GM23338 (cell line): Measurements from ENCODE around the gene APBB1IP. TPM values are rescaled to one million over a fixed set of nuclear protein-coding genes. Genes with fewer than 3 reads are reported as not detected.

Experiments
- ATAC-seq: fragments of 200-7000 bp; cut with Tn5 transposase; 3 replicates; pipeline ENCODE4 v1.9.1; 2020
- DNase-seq: peaks from one replicate; pipeline ENCODE4 v3.0.0-alpha.2; 2015; ENCODE audit warnings: low spot score
- H2AFZ ChIP-seq: fragments of 200-600 bp; sonication (generic); 2 replicates; pipeline ENCODE4 v1.8.0; 2016; ENCODE audit warnings: antibody characterized with exemption, mild to moderate bottlenecking, moderate library complexity
- H3F3A ChIP-seq: fragments of 200-600 bp; sonication (generic); replicated peaks from 2 replicates; pipeline ENCODE4 v1.8.0; 2017; ENCODE audit warnings: antibody characterized with exemption, mixed run types, low read depth
- H3K27ac ChIP-seq: fragments of 200-600 bp; sonication (generic); 2 replicates; pipeline ENCODE4 v1.6.1; 2016; ENCODE audit warnings: low read depth
- H3K27me3 ChIP-seq: fragments of 200-600 bp; sonication (generic); 2 replicates; pipeline ENCODE4 v1.8.0; 2016; ENCODE audit warnings: mild to moderate bottlenecking, mixed run types, moderate library complexity; ENCODE audit not compliant: insufficient read depth
- H3K36me3 ChIP-seq: fragments of 200-600 bp; sonication (generic); 2 replicates; pipeline ENCODE4 v1.8.0; 2016; ENCODE audit warnings: mild to moderate bottlenecking; ENCODE audit not compliant: insufficient read depth
- H3K4me1 ChIP-seq: fragments of 200-600 bp; sonication (generic); 2 replicates; pipeline ENCODE4 v1.8.0; 2016; ENCODE audit warnings: mild to moderate bottlenecking, moderate library complexity; ENCODE audit not compliant: insufficient read depth
- H3K4me2 ChIP-seq: fragments of 200-600 bp; sonication (generic); 2 replicates; pipeline ENCODE4 v1.7.1; 2017; ENCODE audit warnings: mixed run types
- H3K4me3 ChIP-seq: fragments of 200-600 bp; sonication (generic); 2 replicates; pipeline ENCODE4 v1.6.1; 2016; ENCODE audit warnings: mixed run types
- H3K79me2 ChIP-seq: fragments of 200-600 bp; sonication (generic); replicated peaks from 2 replicates; pipeline ENCODE4 v1.8.0; 2017; ENCODE audit warnings: mild to moderate bottlenecking; ENCODE audit not compliant: insufficient read depth
- H3K9me2 ChIP-seq: fragments of 200-600 bp; sonication (generic); 2 replicates; pipeline ENCODE4 v1.8.0; 2017; ENCODE audit not compliant: insufficient read depth
- H4K20me1 ChIP-seq: fragments of 200-600 bp; sonication (generic); replicated peaks from 2 replicates; pipeline ENCODE4 v1.8.0; 2017; ENCODE audit warnings: mild to moderate bottlenecking; ENCODE audit not compliant: insufficient read depth
- H3K27ac Mint-ChIP-seq: 2 replicates; pipeline ENCODE4 v1.8.0; 2020; ENCODE audit warnings: inconsistent platforms, mild to moderate bottlenecking, moderate library complexity, mixed read lengths
- H3K27me3 Mint-ChIP-seq: 3 replicates; pipeline ENCODE4 v1.8.0; 2022; ENCODE audit warnings: low read depth, mild to moderate bottlenecking, moderate library complexity, mixed read lengths, inconsistent platforms; ENCODE audit not compliant: insufficient read depth, poor library complexity
- H3K36me3 Mint-ChIP-seq: 3 replicates; pipeline ENCODE4 v1.8.0; 2021; ENCODE audit warnings: low read depth, mild to moderate bottlenecking, inconsistent platforms, moderate library complexity, mixed read lengths
- H3K4me1 Mint-ChIP-seq: 3 replicates; pipeline ENCODE4 v1.8.0; 2020; ENCODE audit warnings: mild to moderate bottlenecking, inconsistent platforms, mixed read lengths
- H3K4me3 Mint-ChIP-seq: 3 replicates; pipeline ENCODE4 v1.8.0; 2021; ENCODE audit warnings: moderate library complexity, mild to moderate bottlenecking, inconsistent platforms, mixed read lengths
- H3K9me3 Mint-ChIP-seq: 3 replicates; pipeline ENCODE4 v1.8.0; 2020; ENCODE audit warnings: moderate library complexity, mild to moderate bottlenecking, inconsistent platforms, mixed read lengths
- EZH2 ChIP-seq: fragments of 200-600 bp; sonication (generic); IDR thresholded peaks from one replicate; pipeline ENCODE4 v1.8.0; 2017; ENCODE audit warnings: antibody characterized with exemption, mild to moderate bottlenecking, low read depth; ENCODE audit not compliant: unreplicated experiment
- EZH2phosphoT487 ChIP-seq: fragments of 200-600 bp; sonication (generic); IDR thresholded peaks from one replicate; pipeline ENCODE4 v1.8.1; 2018; ENCODE audit warnings: antibody characterized with exemption; ENCODE audit not compliant: unreplicated experiment
- JUNB ChIP-seq: IDR thresholded peaks from one replicate; pipeline ENCODE4 v1.6.1; 2016; ENCODE audit warnings: antibody characterized with exemption; ENCODE audit not compliant: unreplicated experiment
- NANOG ChIP-seq: IDR thresholded peaks from 2 replicates; pipeline ENCODE4 v1.6.1; 2016; ENCODE audit warnings: antibody characterized with exemption, borderline replicate concordance
- POLR2AphosphoS5 ChIP-seq: IDR thresholded peaks from 2 replicates; pipeline ENCODE4 v1.6.1; 2016; ENCODE audit warnings: antibody characterized with exemption, low read depth
- STAT1 ChIP-seq: IDR thresholded peaks from one replicate; pipeline ENCODE4 v1.6.1; 2016; ENCODE audit warnings: antibody characterized with exemption; ENCODE audit not compliant: unreplicated experiment
- ZNF114 ChIP-seq: fragments of 250-450 bp; sonication (Bioruptor Pico); IDR thresholded peaks from 2 replicates; pipeline ENCODE4 v1.5.0; 2020; ENCODE audit warnings: mild to moderate bottlenecking, moderate library complexity
- ZNF331 ChIP-seq: fragments of 250-450 bp; sonication (Bioruptor Pico); IDR thresholded peaks from 2 replicates; pipeline ENCODE4 v1.5.0; 2020; ENCODE audit warnings: low read depth, mild to moderate bottlenecking, moderate library complexity
- polyA plus RNA-seq: library from polyadenylated mRNA; unstranded; fragments of >200 nt; fragmentation: Nextera tagmentation; extraction: Ambion mirVana; gene quantifications from 2 replicates; pipeline ENCODE4 v1.2.1, GENCODE V29; 2016
- total RNA-seq: library from RNA; depleted of rRNA; stranded (reverse); fragments of >200 nt; shearing (Covaris generic); gene quantifications from 2 replicates; pipeline ENCODE4 v1.2.3, GENCODE V29; 2014
- TF ChIP-seq, protein P1 (sequence below): IDR thresholded peaks from 2 replicates; pipeline ENCODE4 v1.6.1; 2016; ENCODE audit warnings: antibody characterized with exemption
- TF ChIP-seq, protein P2 (sequence below): IDR thresholded peaks from one replicate; pipeline ENCODE4 v1.6.1; 2018; ENCODE audit warnings: antibody characterized with exemption; ENCODE audit not compliant: unreplicated experiment

The APBB1IP gene
- total and polyA plus RNA-seq, 2 experiments from 2014 or later: 0.14 to 0.16 TPM

GRCh38 chr10:26454891-26455290 is 16.8 kb downstream of the APBB1IP start (continued):
- TF ChIP-seq STAT1 (no peak), EZH2phosphoT487 (no peak), POLR2AphosphoS5 (no peak)

DNA sequence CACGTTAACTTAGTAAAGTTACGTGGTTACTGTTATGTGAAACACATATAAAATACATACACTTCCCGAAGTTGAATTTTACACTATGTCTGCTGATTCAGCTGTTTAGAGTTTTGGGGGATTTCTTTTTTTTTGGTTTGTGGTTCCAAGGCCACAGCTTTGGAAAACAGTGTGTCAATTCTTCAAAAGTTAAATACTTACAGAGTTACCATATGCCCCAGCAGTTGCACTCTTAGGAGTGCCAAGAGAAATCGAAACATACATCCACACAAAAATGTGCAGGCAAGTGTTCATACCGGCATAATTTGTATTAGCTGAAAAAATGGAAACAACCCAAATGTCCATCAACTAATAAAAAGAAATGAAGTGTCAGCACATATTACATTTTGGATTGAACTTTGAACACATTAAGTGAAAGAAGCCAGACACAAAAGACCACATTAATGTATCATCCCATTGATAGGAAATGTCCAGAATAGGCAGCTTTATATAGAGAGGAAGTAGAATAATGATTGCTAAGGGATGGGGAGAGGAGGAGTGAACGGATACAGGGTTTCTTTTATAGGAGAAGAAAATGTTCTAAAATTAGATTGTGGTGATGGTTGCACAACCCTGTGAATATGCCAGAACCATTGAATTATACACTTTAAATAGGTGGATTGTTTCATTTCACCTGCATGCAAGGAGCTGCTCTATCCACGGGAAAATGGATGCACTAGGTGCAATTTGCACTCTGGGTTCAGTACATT is 17.6 kb downstream of the APBB1IP start:
- H3K79me2 ChIP-seq: no peaks in the 10 kb centered on the region
- no peak for TF ChIP-seq JUNB
- no peak for TF ChIP-seq ZNF114
- TF ChIP-seq, protein P1, sequence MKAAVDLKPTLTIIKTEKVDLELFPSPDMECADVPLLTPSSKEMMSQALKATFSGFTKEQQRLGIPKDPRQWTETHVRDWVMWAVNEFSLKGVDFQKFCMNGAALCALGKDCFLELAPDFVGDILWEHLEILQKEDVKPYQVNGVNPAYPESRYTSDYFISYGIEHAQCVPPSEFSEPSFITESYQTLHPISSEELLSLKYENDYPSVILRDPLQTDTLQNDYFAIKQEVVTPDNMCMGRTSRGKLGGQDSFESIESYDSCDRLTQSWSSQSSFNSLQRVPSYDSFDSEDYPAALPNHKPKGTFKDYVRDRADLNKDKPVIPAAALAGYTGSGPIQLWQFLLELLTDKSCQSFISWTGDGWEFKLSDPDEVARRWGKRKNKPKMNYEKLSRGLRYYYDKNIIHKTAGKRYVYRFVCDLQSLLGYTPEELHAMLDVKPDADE: no peak
- no peak for TF ChIP-seq STAT1
- no peak for TF ChIP-seq EZH2
- TF ChIP-seq ZNF331 (CRISPR knock-in tag): no peak
- TF ChIP-seq POLR2AphosphoS5: no peak
- TF ChIP-seq, protein P2, sequence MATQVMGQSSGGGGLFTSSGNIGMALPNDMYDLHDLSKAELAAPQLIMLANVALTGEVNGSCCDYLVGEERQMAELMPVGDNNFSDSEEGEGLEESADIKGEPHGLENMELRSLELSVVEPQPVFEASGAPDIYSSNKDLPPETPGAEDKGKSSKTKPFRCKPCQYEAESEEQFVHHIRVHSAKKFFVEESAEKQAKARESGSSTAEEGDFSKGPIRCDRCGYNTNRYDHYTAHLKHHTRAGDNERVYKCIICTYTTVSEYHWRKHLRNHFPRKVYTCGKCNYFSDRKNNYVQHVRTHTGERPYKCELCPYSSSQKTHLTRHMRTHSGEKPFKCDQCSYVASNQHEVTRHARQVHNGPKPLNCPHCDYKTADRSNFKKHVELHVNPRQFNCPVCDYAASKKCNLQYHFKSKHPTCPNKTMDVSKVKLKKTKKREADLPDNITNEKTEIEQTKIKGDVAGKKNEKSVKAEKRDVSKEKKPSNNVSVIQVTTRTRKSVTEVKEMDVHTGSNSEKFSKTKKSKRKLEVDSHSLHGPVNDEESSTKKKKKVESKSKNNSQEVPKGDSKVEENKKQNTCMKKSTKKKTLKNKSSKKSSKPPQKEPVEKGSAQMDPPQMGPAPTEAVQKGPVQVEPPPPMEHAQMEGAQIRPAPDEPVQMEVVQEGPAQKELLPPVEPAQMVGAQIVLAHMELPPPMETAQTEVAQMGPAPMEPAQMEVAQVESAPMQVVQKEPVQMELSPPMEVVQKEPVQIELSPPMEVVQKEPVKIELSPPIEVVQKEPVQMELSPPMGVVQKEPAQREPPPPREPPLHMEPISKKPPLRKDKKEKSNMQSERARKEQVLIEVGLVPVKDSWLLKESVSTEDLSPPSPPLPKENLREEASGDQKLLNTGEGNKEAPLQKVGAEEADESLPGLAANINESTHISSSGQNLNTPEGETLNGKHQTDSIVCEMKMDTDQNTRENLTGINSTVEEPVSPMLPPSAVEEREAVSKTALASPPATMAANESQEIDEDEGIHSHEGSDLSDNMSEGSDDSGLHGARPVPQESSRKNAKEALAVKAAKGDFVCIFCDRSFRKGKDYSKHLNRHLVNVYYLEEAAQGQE: no peak
- TF ChIP-seq NANOG: no peak
- H3K27ac Mint-ChIP-seq: no peak overlapping the region

More for the DNA sequence above, 17.6 kb downstream of the APBB1IP start:
- no peak for DNase-seq
- Mint-ChIP-seq H3K36me3 (no peaks in the 10 kb centered on the region), H3K4me1 (no peaks in the 10 kb centered on the region), H3K9me3 (no peaks in the 10 kb centered on the region; the same call in 2 of the 3 replicates), H3K4me3 (no peak overlapping the region), H3K27me3 (no peaks in the 10 kb centered on the region)
- Histone ChIP-seq H4K20me1 (no peaks in the 10 kb centered on the region), H3F3A (no peaks in the 10 kb centered on the region), H3K9me2 (no peaks in the 10 kb centered on the region), H3K4me2 (no peak overlapping the region), H3K27me3 (no peaks in the 10 kb centered on the region), H3K4me3 (no peak overlapping the region), H3K27ac (no peak overlapping the region), H2AFZ (no peak overlapping the region), H3K36me3 (no peaks in the 10 kb centered on the region), H3K4me1 (no peaks in the 10 kb centered on the region)
- no peak for ATAC-seq
